Measurements from ENCODE around the gene ANKRD63. TPM values are rescaled to one million over a fixed set of nuclear protein-coding genes. Genes with fewer than 3 reads are reported as not detected.

The ANKRD63 gene
- total RNA-seq, 1 experiment from 2014 or later, result not detected

DNA sequence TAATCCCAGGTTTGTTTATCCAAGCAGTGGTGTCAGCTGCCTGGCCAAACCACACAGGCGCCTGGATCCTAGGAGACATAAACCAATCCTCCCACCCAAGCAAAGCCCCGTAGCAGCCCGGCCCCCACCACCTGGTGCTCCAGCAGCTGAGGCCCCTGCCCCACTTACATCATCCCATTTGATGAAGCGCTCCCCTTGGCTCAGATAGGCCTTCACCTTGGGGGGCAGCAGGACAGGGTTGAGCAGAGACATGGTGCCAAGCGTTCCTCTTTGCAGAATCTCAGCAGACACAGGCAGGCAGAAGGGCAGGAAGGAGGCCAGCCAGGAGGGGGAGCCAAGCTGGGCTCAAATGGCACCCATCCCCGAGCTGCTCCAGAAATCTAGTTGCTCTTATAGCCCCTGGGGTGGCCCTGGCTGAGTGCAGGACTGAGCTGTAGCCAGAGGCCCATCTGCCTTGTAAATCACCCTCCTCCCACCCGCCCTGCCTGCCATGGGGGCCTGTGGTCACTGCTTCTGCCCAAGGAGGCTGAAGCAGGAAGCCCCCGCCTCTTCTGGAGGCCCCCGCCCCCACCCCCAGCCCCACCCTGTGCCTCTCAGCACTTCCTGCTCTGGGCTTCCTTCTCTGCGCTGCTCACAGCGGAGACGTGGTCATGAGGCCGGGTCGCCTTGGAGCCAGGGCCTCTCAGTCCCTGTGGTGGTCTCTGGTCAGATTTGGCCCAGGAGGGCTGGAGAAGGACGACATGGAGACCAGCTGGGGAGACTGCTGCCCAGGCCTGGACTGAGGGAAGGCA is 24.8 kb upstream of the ANKRD63 start, which contains the start of gene PLCB2:
Gene PLCB2, minus strand, starts transcription at position 515 of the 791 bp plus-strand sequence. Its CDS starts 263 bp downstream, at position 252.
- H3K4me3 Mint-ChIP-seq (ENCODE audit: unreplicated experiment), result no peak within 1 kb of the TSS
- no peak within 1 kb of the TSS for H3K27ac Mint-ChIP-seq (ENCODE audit: low read depth, unreplicated experiment)
- H3K36me3 Mint-ChIP-seq (ENCODE audit: insufficient read depth, unreplicated experiment), result no peaks in the 10 kb centered on the region
- H3K9me3 Mint-ChIP-seq (ENCODE audit: unreplicated experiment), result no peaks in the 10 kb centered on the region
- intact Hi-C loops (cut with micrococcal nuclease), result no loop called here
- DNase-seq (ENCODE audit: unreplicated experiment), result no peak
- ChIA-PET POLR2A (interaction anchor here (0.9 kb wide), 1 partner anchor 48 kb away, joined by 3 read pairs; no protein-coding TSS in a partner anchor), CTCF (interaction anchor here (1.4 to 13.6 kb wide), 3 partner anchors 12 to 31 kb away, joined by 9 to 137 read pairs (median 28); no protein-coding TSS in a partner anchor)
- TF ChIP-seq, protein P1, sequence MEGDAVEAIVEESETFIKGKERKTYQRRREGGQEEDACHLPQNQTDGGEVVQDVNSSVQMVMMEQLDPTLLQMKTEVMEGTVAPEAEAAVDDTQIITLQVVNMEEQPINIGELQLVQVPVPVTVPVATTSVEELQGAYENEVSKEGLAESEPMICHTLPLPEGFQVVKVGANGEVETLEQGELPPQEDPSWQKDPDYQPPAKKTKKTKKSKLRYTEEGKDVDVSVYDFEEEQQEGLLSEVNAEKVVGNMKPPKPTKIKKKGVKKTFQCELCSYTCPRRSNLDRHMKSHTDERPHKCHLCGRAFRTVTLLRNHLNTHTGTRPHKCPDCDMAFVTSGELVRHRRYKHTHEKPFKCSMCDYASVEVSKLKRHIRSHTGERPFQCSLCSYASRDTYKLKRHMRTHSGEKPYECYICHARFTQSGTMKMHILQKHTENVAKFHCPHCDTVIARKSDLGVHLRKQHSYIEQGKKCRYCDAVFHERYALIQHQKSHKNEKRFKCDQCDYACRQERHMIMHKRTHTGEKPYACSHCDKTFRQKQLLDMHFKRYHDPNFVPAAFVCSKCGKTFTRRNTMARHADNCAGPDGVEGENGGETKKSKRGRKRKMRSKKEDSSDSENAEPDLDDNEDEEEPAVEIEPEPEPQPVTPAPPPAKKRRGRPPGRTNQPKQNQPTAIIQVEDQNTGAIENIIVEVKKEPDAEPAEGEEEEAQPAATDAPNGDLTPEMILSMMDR (IDR thresholded peaks at IDR 0.05; ENCODE audit: unreplicated experiment), result no peak
- H3K27me3 Mint-ChIP-seq (ENCODE audit: insufficient read depth, unreplicated experiment), result peaks cover 13% of the 10 kb centered on the region
- no TSS peak for BruUV-seq (replicated peaks)
- no peaks in the 10 kb centered on the region for H3K4me1 Mint-ChIP-seq (ENCODE audit: insufficient read depth, unreplicated experiment)

DNA sequence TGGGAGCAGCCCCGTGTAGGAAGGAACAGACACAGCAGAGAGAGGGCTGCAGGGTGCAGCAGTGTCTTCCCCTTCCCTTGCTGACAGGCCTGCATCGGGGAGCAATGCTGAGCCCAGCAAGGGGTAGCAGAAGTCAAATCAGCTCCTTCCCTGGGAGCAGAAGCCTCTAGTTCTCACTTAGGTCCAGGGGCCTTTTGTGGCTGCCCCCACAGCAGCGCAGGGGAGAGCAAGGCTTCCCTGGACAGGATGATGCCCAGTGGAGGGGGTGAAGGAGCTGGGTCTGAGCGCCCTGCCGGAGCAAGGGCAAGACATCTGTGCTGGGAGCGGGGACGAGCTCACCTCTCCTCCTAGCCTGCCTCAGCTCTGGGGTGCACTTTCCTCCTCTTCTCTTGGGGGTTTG is 24.0 kb upstream of the ANKRD63 start:
- CTCF ChIA-PET, result interaction anchor here (5.8 to 13.6 kb wide), 2 partner anchors 17 to 30 kb away, joined by 28 to 137 read pairs; no protein-coding TSS in a partner anchor
- Mint-ChIP-seq H3K27ac (ENCODE audit: low read depth, unreplicated experiment) (no peak overlapping the region), H3K9me3 (ENCODE audit: unreplicated experiment) (no peaks in the 10 kb centered on the region), H3K36me3 (ENCODE audit: insufficient read depth, unreplicated experiment) (no peaks in the 10 kb centered on the region), H3K27me3 (ENCODE audit: insufficient read depth, unreplicated experiment) (peaks cover 13% of the 10 kb centered on the region), H3K4me1 (ENCODE audit: insufficient read depth, unreplicated experiment) (no peaks in the 10 kb centered on the region), H3K4me3 (ENCODE audit: unreplicated experiment) (no peak overlapping the region)
- intact Hi-C loops (cut with micrococcal nuclease), result no loop called here
- DNase-seq (ENCODE audit: unreplicated experiment), result no peak
- no TSS peak for BruUV-seq (replicated peaks)
- TF ChIP-seq, protein P1 (IDR thresholded peaks at IDR 0.05; ENCODE audit: unreplicated experiment), result no peak
- POLR2A ChIA-PET, result interaction anchor here (0.6 kb wide), 1 partner anchor 1863 kb away, joined by 5 read pairs; no protein-coding TSS in a partner anchor

DNA sequence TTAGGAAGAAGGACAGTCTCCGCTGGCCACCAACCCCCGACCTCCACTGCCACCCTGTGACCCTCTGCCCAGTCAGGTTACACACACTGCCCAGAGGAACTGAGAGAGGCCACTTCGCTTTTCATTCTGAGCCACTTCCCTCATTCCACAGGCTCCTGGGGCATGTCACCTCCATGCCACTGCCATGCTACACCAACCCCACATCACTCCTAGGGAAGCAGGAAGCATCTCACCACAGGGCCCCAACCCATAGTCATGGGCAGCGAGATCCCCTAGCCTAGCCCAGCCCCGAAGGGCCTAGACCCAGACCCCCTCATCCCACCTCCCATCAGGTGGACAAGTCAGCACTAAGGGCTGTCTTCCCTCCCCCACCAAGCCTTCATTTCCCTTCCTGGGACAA is 23.5 kb upstream of the ANKRD63 start:
- POLR2A ChIA-PET, result interaction anchor here (0.6 kb wide), 1 partner anchor 1864 kb away, joined by 5 read pairs; no protein-coding TSS in a partner anchor
- Mint-ChIP-seq H3K36me3 (ENCODE audit: insufficient read depth, unreplicated experiment) (no peaks in the 10 kb centered on the region), H3K4me1 (ENCODE audit: insufficient read depth, unreplicated experiment) (no peaks in the 10 kb centered on the region), H3K27me3 (ENCODE audit: insufficient read depth, unreplicated experiment) (peaks cover 13% of the 10 kb centered on the region), H3K4me3 (ENCODE audit: unreplicated experiment) (no peak overlapping the region), H3K27ac (ENCODE audit: low read depth, unreplicated experiment) (no peak overlapping the region), H3K9me3 (ENCODE audit: unreplicated experiment) (no peaks in the 10 kb centered on the region)
- CTCF ChIA-PET, result interaction anchor here (0.7 to 13.6 kb wide), 5 partner anchors 12 to 130 kb away, joined by 3 to 137 read pairs (median 6); no protein-coding TSS in a partner anchor
- no peak for DNase-seq (ENCODE audit: unreplicated experiment)
- intact Hi-C loops (cut with micrococcal nuclease), result no loop called here
- TF ChIP-seq, protein P1 (IDR thresholded peaks at IDR 0.05; ENCODE audit: unreplicated experiment), result no peak
- no TSS peak for BruUV-seq (replicated peaks)

DNA sequence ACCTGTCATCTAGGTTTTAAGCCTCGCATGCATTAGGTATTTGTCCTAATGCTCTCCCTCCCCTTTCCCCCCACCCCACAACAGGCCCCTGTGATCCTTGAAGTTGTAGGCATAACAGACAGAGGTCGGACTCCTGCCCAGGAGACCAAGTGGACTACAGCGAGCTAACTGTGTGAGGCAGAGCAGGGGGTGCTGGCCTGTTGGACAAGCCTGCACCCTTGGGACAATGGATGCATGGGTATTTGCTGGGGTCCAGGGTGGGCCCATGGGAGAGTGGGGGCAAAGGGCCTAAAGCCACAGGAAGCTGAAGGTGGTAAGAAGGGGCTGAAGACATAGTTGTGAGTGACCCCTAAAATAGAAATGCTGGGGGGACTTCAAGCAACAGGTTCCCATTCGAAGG is 22.4 kb upstream of the ANKRD63 start:
- ChIA-PET POLR2A (interaction anchor here (0.7 kb wide), 1 partner anchor 10 kb away, joined by 3 read pairs; no protein-coding TSS in a partner anchor), CTCF (interaction anchor here (0.6 to 13.6 kb wide), 9 partner anchors 10 to 516 kb away, joined by 3 to 137 read pairs (median 4); no protein-coding TSS in a partner anchor)
- no peaks in the 10 kb centered on the region for H3K4me1 Mint-ChIP-seq (ENCODE audit: insufficient read depth, unreplicated experiment)
- no peaks in the 10 kb centered on the region for H3K36me3 Mint-ChIP-seq (ENCODE audit: insufficient read depth, unreplicated experiment)
- no peak overlapping the region for H3K4me3 Mint-ChIP-seq (ENCODE audit: unreplicated experiment)
- no peaks in the 10 kb centered on the region for H3K9me3 Mint-ChIP-seq (ENCODE audit: unreplicated experiment)
- intact Hi-C loops (cut with micrococcal nuclease), result no loop called here
- no TSS peak for BruUV-seq (replicated peaks)
- peaks cover 13% of the 10 kb centered on the region for H3K27me3 Mint-ChIP-seq (ENCODE audit: insufficient read depth, unreplicated experiment)
- DNase-seq (ENCODE audit: unreplicated experiment), result no peak
- TF ChIP-seq, protein P1 (IDR thresholded peaks at IDR 0.05; ENCODE audit: unreplicated experiment), result no peak
- H3K27ac Mint-ChIP-seq (ENCODE audit: low read depth, unreplicated experiment), result no peak overlapping the region
